ENCODE measurements around the gene ST6GALNAC4. TPM values are rescaled to one million over a fixed set of nuclear protein-coding genes. Genes with fewer than 3 reads are reported as not detected.

The ST6GALNAC4 gene
- polyA plus RNA-seq, 1 of the 3 experiments (the other 2 are of a cell fraction), result 30.2 TPM

DNA sequence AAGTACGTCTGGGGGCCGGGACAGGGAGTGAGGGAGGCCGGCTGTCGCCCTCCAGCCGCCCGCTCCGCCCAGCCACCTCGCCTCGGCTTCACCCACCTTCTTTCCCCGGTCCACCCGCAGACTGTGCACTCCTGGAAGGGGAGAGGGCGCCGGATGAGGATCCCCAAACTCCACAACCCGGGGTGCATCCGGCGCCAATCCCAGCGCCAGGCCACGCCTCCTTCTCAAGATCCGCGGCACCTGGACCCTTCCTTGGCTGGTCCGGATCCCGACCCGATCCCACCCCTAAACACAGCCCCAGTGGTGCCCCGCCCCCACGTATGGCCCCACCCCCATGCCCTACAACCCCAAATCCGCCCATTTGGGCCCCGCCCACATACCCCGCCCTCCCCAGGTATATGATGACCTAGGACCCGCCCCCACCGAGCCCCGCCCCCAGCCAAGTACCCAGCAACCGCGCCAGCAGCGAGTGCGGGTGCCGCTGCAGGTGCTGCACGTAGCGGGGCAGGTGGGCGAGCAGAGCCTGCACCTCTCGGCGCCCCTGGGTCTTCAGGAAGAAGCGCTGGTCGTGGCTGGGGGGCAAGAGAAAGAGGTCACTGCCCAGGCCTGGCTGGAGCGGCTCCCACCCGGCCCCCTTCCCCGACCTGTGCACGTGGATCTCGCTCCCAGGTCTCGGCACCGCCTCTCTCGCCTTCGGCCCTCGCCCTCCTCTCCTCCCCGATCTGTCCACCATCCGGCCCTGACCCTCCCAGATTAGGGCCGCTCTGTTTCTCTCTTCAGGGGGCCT, 10.6 kb upstream of the ST6GALNAC4 start:
- TF ChIP-seq RAD21 (IDR thresholded peaks at IDR 0.05; ENCODE audit: low read length) (no peak), RFX5 (IDR thresholded peaks at IDR 0.05; ENCODE audit: low read length) (no peak), FOSL2 (IDR thresholded peaks at IDR 0.05; ENCODE audit: borderline replicate concordance, low read depth) (no peak), ELF1 (IDR thresholded peaks at IDR 0.05) (no peak), POLR2AphosphoS5 (IDR thresholded peaks at IDR 0.05; ENCODE audit: low read depth, low read length) (no peak), TCF12 (IDR thresholded peaks at IDR 0.05) (no peak), MXI1 (IDR thresholded peaks at IDR 0.05; ENCODE audit: low read depth, low read length) (no peak), RCOR1 (IDR thresholded peaks at IDR 0.05; ENCODE audit: low read length) (no peak), TAF1 (IDR thresholded peaks at IDR 0.05; ENCODE audit: borderline replicate concordance, low read depth, low read length) (no peak)
- TF ChIP-seq, protein P1, sequence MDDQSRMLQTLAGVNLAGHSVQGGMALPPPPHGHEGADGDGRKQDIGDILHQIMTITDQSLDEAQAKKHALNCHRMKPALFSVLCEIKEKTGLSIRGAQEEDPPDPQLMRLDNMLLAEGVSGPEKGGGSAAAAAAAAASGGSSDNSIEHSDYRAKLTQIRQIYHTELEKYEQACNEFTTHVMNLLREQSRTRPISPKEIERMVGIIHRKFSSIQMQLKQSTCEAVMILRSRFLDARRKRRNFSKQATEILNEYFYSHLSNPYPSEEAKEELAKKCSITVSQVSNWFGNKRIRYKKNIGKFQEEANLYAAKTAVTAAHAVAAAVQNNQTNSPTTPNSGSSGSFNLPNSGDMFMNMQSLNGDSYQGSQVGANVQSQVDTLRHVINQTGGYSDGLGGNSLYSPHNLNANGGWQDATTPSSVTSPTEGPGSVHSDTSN (IDR thresholded peaks at IDR 0.05), result no peak
- TF ChIP-seq, protein P2, sequence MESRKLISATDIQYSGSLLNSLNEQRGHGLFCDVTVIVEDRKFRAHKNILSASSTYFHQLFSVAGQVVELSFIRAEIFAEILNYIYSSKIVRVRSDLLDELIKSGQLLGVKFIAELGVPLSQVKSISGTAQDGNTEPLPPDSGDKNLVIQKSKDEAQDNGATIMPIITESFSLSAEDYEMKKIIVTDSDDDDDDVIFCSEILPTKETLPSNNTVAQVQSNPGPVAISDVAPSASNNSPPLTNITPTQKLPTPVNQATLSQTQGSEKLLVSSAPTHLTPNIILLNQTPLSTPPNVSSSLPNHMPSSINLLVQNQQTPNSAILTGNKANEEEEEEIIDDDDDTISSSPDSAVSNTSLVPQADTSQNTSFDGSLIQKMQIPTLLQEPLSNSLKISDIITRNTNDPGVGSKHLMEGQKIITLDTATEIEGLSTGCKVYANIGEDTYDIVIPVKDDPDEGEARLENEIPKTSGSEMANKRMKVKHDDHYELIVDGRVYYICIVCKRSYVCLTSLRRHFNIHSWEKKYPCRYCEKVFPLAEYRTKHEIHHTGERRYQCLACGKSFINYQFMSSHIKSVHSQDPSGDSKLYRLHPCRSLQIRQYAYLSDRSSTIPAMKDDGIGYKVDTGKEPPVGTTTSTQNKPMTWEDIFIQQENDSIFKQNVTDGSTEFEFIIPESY (IDR thresholded peaks at IDR 0.05; ENCODE audit: borderline replicate concordance, low read depth), result no peak
- WGBS (ENCODE audit: low lambda C conversion rate), result 93% methylated on average over 55 of the region's 56 CpGs
- no peaks in the 10 kb centered on the region for H3K9me2 ChIP-seq
- ChIA-PET CTCF (interaction anchor here (0.6 to 2.1 kb wide), 4 partner anchors 107 to 193 kb away, joined by 3 to 6 read pairs (median 5); partner anchors contain the start of gene TOR2A), POLR2A (no interaction called here)
- H3K4me3 ChIP-seq (ENCODE audit: low read depth in 2 of 2, low read length in 1 of 2), result no peak overlapping the region
- peaks cover 47% of the 10 kb centered on the region for H3F3A ChIP-seq (replicated peaks; ENCODE audit: insufficient read depth)
- peaks cover 20 to 25% of the 10 kb centered on the region in 2 experiments; a peak in 3 of 4 replicates for H3K4me1 ChIP-seq (ENCODE audit: control insufficient read depth in 1 of 2, insufficient read depth in 2 of 2, low read depth in 1 of 2, low read length in 1 of 2)
- no peaks in the 10 kb centered on the region for H3K9me3 ChIP-seq
- no peaks in the 10 kb centered on the region for H4K20me1 ChIP-seq (ENCODE audit: insufficient read depth)
- no peak overlapping the region for H2AFZ ChIP-seq (ENCODE audit: low read depth)
- no peaks in the 10 kb centered on the region for H3K36me3 ChIP-seq (replicated peaks in 1 of 2; ENCODE audit: control insufficient read depth in 1 of 2, insufficient read depth in 2 of 2, low read length in 1 of 2)
- no peak overlapping the region for H3K4me2 ChIP-seq
- no peaks in the 10 kb centered on the region for H3K79me2 ChIP-seq (ENCODE audit: insufficient read depth)
- DNase-seq, result no peak
- no peak overlapping the region for H3K27ac ChIP-seq (ENCODE audit: low read depth in 2 of 2, low read length in 1 of 2)
- no peak overlapping the region for H3K9ac ChIP-seq
- no peaks in the 10 kb centered on the region for H3K27me3 ChIP-seq (ENCODE audit: insufficient read depth)

GRCh38 chr9:127926906-127927200, 10.0 kb upstream of the ST6GALNAC4 start:
- no peaks in the 10 kb centered on the region for H3K9me3 ChIP-seq
- CTCF ChIA-PET, result interaction anchor here (0.6 to 1.0 kb wide), 2 partner anchors 164 to 191 kb away, joined by 3 read pairs; no protein-coding TSS in a partner anchor
- no peak overlapping the region for H2AFZ ChIP-seq (ENCODE audit: low read depth)
- H3K79me2 ChIP-seq (ENCODE audit: insufficient read depth), result no peaks in the 10 kb centered on the region
- no peak overlapping the region for H3K4me3 ChIP-seq (ENCODE audit: low read depth in 2 of 2, low read length in 1 of 2)
- no peak for DNase-seq
- H3K4me2 ChIP-seq, result no peak overlapping the region
- no peaks in the 10 kb centered on the region for H3K27me3 ChIP-seq (ENCODE audit: insufficient read depth)
- H3K36me3 ChIP-seq (replicated peaks in 1 of 2; ENCODE audit: control insufficient read depth in 1 of 2, insufficient read depth in 2 of 2, low read length in 1 of 2), result no peaks in the 10 kb centered on the region
- H4K20me1 ChIP-seq (ENCODE audit: insufficient read depth), result no peaks in the 10 kb centered on the region
- H3K9ac ChIP-seq, result no peak overlapping the region
- POLR2A ChIA-PET, result no interaction called here
- WGBS (ENCODE audit: low lambda C conversion rate), result 99% methylated on average over 18 of the region's 19 CpGs
- peaks cover 20 to 25% of the 10 kb centered on the region in 2 experiments; a peak in 3 of 4 replicates for H3K4me1 ChIP-seq (ENCODE audit: control insufficient read depth in 1 of 2, insufficient read depth in 2 of 2, low read depth in 1 of 2, low read length in 1 of 2)
- no peaks in the 10 kb centered on the region for H3K9me2 ChIP-seq
- H3K27ac ChIP-seq (ENCODE audit: low read depth in 2 of 2, low read length in 1 of 2), result no peak overlapping the region
- H3F3A ChIP-seq (replicated peaks; ENCODE audit: insufficient read depth), result peaks cover 50% of the 10 kb centered on the region
- TF ChIP-seq RAD21 (IDR thresholded peaks at IDR 0.05; ENCODE audit: low read length) (no peak), EP300 (IDR thresholded peaks at IDR 0.05; ENCODE audit: borderline replicate concordance in 1 of 2, low read depth in 1 of 2, low read length in 1 of 2) (no peak), USF2 (IDR thresholded peaks at IDR 0.05; ENCODE audit: borderline replicate concordance, low read depth, low read length) (no peak), FOSL2 (IDR thresholded peaks at IDR 0.05; ENCODE audit: borderline replicate concordance, low read depth) (no peak), GATA2 (CRISPR knock-in tag; IDR thresholded peaks at IDR 0.05) (no peak), CHD2 (IDR thresholded peaks at IDR 0.05; ENCODE audit: low read length, partially characterized antibody) (no peak), RFX5 (IDR thresholded peaks at IDR 0.05; ENCODE audit: low read length) (no peak), EZH2phosphoT487 (IDR thresholded peaks at IDR 0.05; ENCODE audit: borderline replicate concordance, low read depth) (no peak), FOXJ3 (CRISPR knock-in tag; IDR thresholded peaks at IDR 0.05) (no peak), MEF2A (IDR thresholded peaks at IDR 0.05; ENCODE audit: borderline replicate concordance, low read depth) (no peak), JUND (IDR thresholded peaks at IDR 0.05) (no peak), RCOR1 (IDR thresholded peaks at IDR 0.05; ENCODE audit: low read length) (no peak)
- TF ChIP-seq, protein P3, sequence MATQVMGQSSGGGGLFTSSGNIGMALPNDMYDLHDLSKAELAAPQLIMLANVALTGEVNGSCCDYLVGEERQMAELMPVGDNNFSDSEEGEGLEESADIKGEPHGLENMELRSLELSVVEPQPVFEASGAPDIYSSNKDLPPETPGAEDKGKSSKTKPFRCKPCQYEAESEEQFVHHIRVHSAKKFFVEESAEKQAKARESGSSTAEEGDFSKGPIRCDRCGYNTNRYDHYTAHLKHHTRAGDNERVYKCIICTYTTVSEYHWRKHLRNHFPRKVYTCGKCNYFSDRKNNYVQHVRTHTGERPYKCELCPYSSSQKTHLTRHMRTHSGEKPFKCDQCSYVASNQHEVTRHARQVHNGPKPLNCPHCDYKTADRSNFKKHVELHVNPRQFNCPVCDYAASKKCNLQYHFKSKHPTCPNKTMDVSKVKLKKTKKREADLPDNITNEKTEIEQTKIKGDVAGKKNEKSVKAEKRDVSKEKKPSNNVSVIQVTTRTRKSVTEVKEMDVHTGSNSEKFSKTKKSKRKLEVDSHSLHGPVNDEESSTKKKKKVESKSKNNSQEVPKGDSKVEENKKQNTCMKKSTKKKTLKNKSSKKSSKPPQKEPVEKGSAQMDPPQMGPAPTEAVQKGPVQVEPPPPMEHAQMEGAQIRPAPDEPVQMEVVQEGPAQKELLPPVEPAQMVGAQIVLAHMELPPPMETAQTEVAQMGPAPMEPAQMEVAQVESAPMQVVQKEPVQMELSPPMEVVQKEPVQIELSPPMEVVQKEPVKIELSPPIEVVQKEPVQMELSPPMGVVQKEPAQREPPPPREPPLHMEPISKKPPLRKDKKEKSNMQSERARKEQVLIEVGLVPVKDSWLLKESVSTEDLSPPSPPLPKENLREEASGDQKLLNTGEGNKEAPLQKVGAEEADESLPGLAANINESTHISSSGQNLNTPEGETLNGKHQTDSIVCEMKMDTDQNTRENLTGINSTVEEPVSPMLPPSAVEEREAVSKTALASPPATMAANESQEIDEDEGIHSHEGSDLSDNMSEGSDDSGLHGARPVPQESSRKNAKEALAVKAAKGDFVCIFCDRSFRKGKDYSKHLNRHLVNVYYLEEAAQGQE (IDR thresholded peaks at IDR 0.05; ENCODE audit: low read depth, low read length), result no peak
